Renal cortical epithelial cell (primary cell): ENCODE results near the gene SPINK6. TPM values are rescaled to one million over a fixed set of nuclear protein-coding genes. Genes with fewer than 3 reads are reported as not detected.
A peak's percentile ranks its signal among the peaks of the same experiment; 100 is the strongest.

ENCODE experiments used
- DNase-seq: peaks from one replicate; pipeline ENCODE4 v3.0.0-alpha.2; 2011; ENCODE audit warnings: low read depth
- total RNA-seq: library from RNA; depleted of rRNA; stranded (reverse); fragments of >200 nt; gene quantifications from 2 replicates; pipeline ENCODE4 v1.2.3, GENCODE V29; 2014

The SPINK6 gene
- total RNA-seq, 1 donor from 2014 or later: not detected

- DNase-seq: no peak
Observed at GRCh38 chr5:148224117-148224742, 21.4 kb downstream of the SPINK6 start.

- no peak for DNase-seq
Observed at GRCh38 chr5:148228392-148228984, 25.6 kb downstream of the SPINK6 start.

- no peak for DNase-seq
Observed at GRCh38 chr5:148229840-148230239, 27.0 kb downstream of the SPINK6 start.

GRCh38 chr5:148230240-148230639 lies 27.4 kb downstream of the SPINK6 start:
- DNase-seq: no peak

- DNase-seq: peak; percentile 5
Observed at GRCh38 chr5:148237785-148238417, 35.1 kb downstream of the SPINK6 start.

GRCh38 chr5:148238418-148238794 lies 35.6 kb downstream of the SPINK6 start, which contains the start of gene MARCOL:
MARCOL (plus strand) TSS chr5:148238525; CDS start chr5:148238598, 73 bp downstream.
- no peak for DNase-seq

- peak; percentile 53 for DNase-seq
Observed at GRCh38 chr5:148248894-148249293, 46.1 kb downstream of the SPINK6 start.

GRCh38 chr5:148255456-148255855 lies 52.6 kb downstream of the SPINK6 start:
- DNase-seq: peak; percentile 31

- DNase-seq: no peak
Observed at GRCh38 chr5:148259288-148259687, 56.4 kb downstream of the SPINK6 start.

GRCh38 chr5:148261221-148261620 lies 58.4 kb downstream of the SPINK6 start:
- no peak for DNase-seq

Other genes starting within 250 kb of the SPINK6 start
- 0.25 TPM in 1 of 2 replicates, not detected in the other for gene SPINK5, start 139.1 kb upstream of the SPINK6 start, total RNA-seq
- gene SPINK14, start 34.5 kb upstream of the SPINK6 start, total RNA-seq: not detected in 2 replicates
- not detected in 2 replicates for gene MARCOL, start 35.5 kb downstream of the SPINK6 start, total RNA-seq
- 1.4 and 1.8 TPM in 2 replicates for gene SPINK13, start 65.8 kb downstream of the SPINK6 start, total RNA-seq
- gene SPINK7, start 109.4 kb downstream of the SPINK6 start, total RNA-seq: not detected in 2 replicates
- not detected in 2 replicates for gene SPINK9, start 132.5 kb downstream of the SPINK6 start, total RNA-seq
- gene FBXO38, start 180.9 kb downstream of the SPINK6 start, total RNA-seq: 48.3 and 68.3 TPM in 2 replicates